K562 (cell line): ENCODE measurements around the gene SEC31A. TPM values are rescaled to one million over a fixed set of nuclear protein-coding genes. Genes with fewer than 3 reads are reported as not detected.
A peak's percentile ranks its signal among the peaks of the same experiment; 100 is the strongest.

Experiments used
- ATAC-seq: fragments of 200-7000 bp; cut with Tn5 transposase; 3 replicates; pipeline ENCODE4 v1.9.1; 2020; ENCODE audit warnings: moderate library complexity
- BruUV-seq: library from RNA; stranded (reverse); fragments of 400-500 nt; replicated peaks from 2 replicates; lab custom pipeline; 2021; lab: Mats Ljungman, UMichigan
- CTCF ChIA-PET: fragments of 300-600 bp; formaldehyde crosslinking; extraction: SDS; loops from one replicate; lab custom pipeline; 2021; ENCODE audit warnings: low intra/inter-chr PET ratio; lab: Yijun Ruan, JAX
- POLR2A ChIA-PET: fragments of 300-600, 350-650 bp; sonication (Branson Sonifier 250); formaldehyde crosslinking; extraction: SDS; loops from one replicate; lab custom pipeline; 2021; ENCODE audit warnings: antibody characterized with exemption, inconsistent platforms; lab: Yijun Ruan, JAX
- DNase-seq, 4 experiments: peaks; one replicate each; pipeline versions ENCODE4 v3.0.0 to v3.0.0-alpha.2; 2011 to 2018; ENCODE audit warnings: low spot score in 3 of 4, mixed read lengths in 3 of 4; ENCODE audit errors: extremely low read depth in 1 of 4
- FAIRE-seq: peaks from 2 replicates; lab custom pipeline; 2011; peaks lifted over from hg19 to GRCh38; lab: Jason Lieb, UNC
- H2AFZ ChIP-seq: 2 replicates; pipeline ENCODE4 v1.6.0; 2011; ENCODE audit warnings: low read depth, low read length, control low read depth, inconsistent platforms
- H3K27ac ChIP-seq: fragments of 200-600 bp; 3 replicates; pipeline ENCODE4 v1.8.0; 2011; ENCODE audit warnings: low read depth, mild to moderate bottlenecking, control low read depth, inconsistent platforms, low read length, moderate library complexity, mixed read lengths; ENCODE audit errors: extremely low read depth
- H3K27me3 ChIP-seq, 2 experiments: fragments of 300-600 bp in 1 of 2; 2 replicates in 1 of 2; 3 replicates in 1 of 2; pipeline versions ENCODE4 v1.6.0 to v1.8.0; 2011; ENCODE audit warnings: inconsistent platforms in 2 of 2, low read length in 2 of 2, mild to moderate bottlenecking in 1 of 2, mixed read lengths in 1 of 2, moderate library complexity in 1 of 2; ENCODE audit not compliant: control insufficient read depth in 2 of 2, insufficient read depth in 2 of 2
- H3K36me3 ChIP-seq: fragments of 300-600 bp; 3 replicates; pipeline ENCODE4 v1.8.0; 2011; ENCODE audit warnings: mild to moderate bottlenecking, low read length, inconsistent platforms; ENCODE audit not compliant: control insufficient read depth, insufficient read depth
- H3K4me1 ChIP-seq, 2 experiments: fragments of 200-600 bp in 1 of 2; replicated peaks in 1 of 2; 2 replicates in 1 of 2; 3 replicates in 1 of 2; pipeline versions ENCODE4 v1.5.1 to v1.8.0; 2011; ENCODE audit warnings: inconsistent platforms in 2 of 2, low read length in 2 of 2, mild to moderate bottlenecking in 1 of 2, mixed read lengths in 1 of 2, moderate library complexity in 1 of 2; ENCODE audit not compliant: control insufficient read depth in 2 of 2, insufficient read depth in 2 of 2
- H3K4me2 ChIP-seq: 2 replicates; pipeline ENCODE4 v1.6.1; 2011; ENCODE audit warnings: low read length, control low read depth, inconsistent platforms, mixed read lengths; ENCODE audit not compliant: insufficient read depth
- H3K4me3 ChIP-seq: fragments of 200-600 bp; sonication (generic), shearing (Covaris generic); 2 replicates; pipeline ENCODE4 v1.5.1; 2016; ENCODE audit warnings: control low read depth, inconsistent platforms
- H3K79me2 ChIP-seq: fragments of 200-600 bp; 3 replicates; pipeline ENCODE4 v1.8.0; 2011; ENCODE audit warnings: low read length, inconsistent platforms; ENCODE audit not compliant: control insufficient read depth, insufficient read depth
- H3K9ac ChIP-seq, 2 experiments: 2 replicates each; pipeline versions ENCODE4 v1.6.0 to v1.6.1; 2011; ENCODE audit warnings: low read depth in 2 of 2, low read length in 2 of 2, control low read depth in 1 of 2, inconsistent platforms in 1 of 2, mild to moderate bottlenecking in 1 of 2, mixed read lengths in 1 of 2; ENCODE audit not compliant: insufficient read depth in 1 of 2
- H3K9me1 ChIP-seq: one replicate; pipeline ENCODE4 v1.6.0; 2011; ENCODE audit warnings: inconsistent platforms, mild to moderate bottlenecking, low read length, moderate library complexity; ENCODE audit not compliant: control insufficient read depth, insufficient read depth
- H3K9me3 ChIP-seq: replicated peaks from 2 replicates; pipeline ENCODE4 v1.5.1; 2011; ENCODE audit warnings: low read depth, low read length, inconsistent platforms; ENCODE audit not compliant: control insufficient read depth, insufficient read depth
- H4K20me1 ChIP-seq: replicated peaks from 2 replicates; pipeline ENCODE4 v1.6.1; 2011; ENCODE audit warnings: low read length, inconsistent platforms, mixed read lengths; ENCODE audit not compliant: control insufficient read depth, insufficient read depth
- AFF4 ChIP-seq: sonication (generic); formaldehyde crosslinking; IDR thresholded peaks from 2 replicates; pipeline ENCODE4 v1.8.0; 2023; ENCODE audit warnings: mild to moderate bottlenecking, missing genetic modification reagents
- CC2D1A ChIP-seq: fragments of 450-650 bp; IDR thresholded peaks from 2 replicates; pipeline ENCODE4 v1.6.1; 2017; ENCODE audit warnings: mild to moderate bottlenecking
- CHD1 ChIP-seq: fragments of 200-600 bp; sonication (generic); IDR thresholded peaks from one replicate; pipeline ENCODE4 v1.6.1; 2012; ENCODE audit warnings: mild to moderate bottlenecking, moderate library complexity, low read length, inconsistent platforms
- CREM ChIP-seq: IDR thresholded peaks from 2 replicates; pipeline ENCODE4 v1.6.1; 2014; ENCODE audit warnings: antibody characterized with exemption, low read depth
- HOXB6 ChIP-seq: fragments of 250-450 bp; sonication (Bioruptor Pico); IDR thresholded peaks from 2 replicates; pipeline ENCODE4 v1.5.1; 2022; ENCODE audit warnings: mild to moderate bottlenecking, borderline replicate concordance
- ILK ChIP-seq: fragments of 450-650 bp; IDR thresholded peaks from 2 replicates; pipeline ENCODE4 v1.6.1; 2016; ENCODE audit warnings: missing genetic modification characterization, low read depth, mild to moderate bottlenecking, missing compliant biosample characterization, moderate library complexity, borderline replicate concordance
- PRMT5 ChIP-seq: sonication (generic); formaldehyde crosslinking; IDR thresholded peaks from 2 replicates; pipeline ENCODE4 v1.5.0; 2020; ENCODE audit warnings: missing genetic modification reagents
- RAD21 ChIP-seq, 2 experiments: fragments of 250-450 bp in 1 of 2; fragments of 450-650 bp in 1 of 2; sonication (Bioruptor Pico) in 1 of 2; formaldehyde crosslinking in 1 of 2; IDR thresholded peaks in 1 of 2; conservative IDR thresholded peaks in 1 of 2; 2 replicates each; pipeline versions ENCODE4 v1.4.0 to v1.8.0; 2020 to 2022; ENCODE audit warnings: mild to moderate bottlenecking in 2 of 2, moderate library complexity in 1 of 2
- RB1 ChIP-seq: fragments of 450-650 bp; IDR thresholded peaks from 2 replicates; pipeline ENCODE4 v1.6.1; 2017; ENCODE audit warnings: low read depth, mild to moderate bottlenecking
- SETDB1 ChIP-seq: IDR thresholded peaks from one replicate; pipeline ENCODE4 v1.6.1; 2012; ENCODE audit warnings: low read length, control low read depth, inconsistent platforms
- SMC3 ChIP-seq: conservative IDR thresholded peaks from 2 replicates; pipeline ENCODE4 v1.6.1; 2011; ENCODE audit warnings: low read depth, low read length, improper control_type of control experiment; ENCODE audit not compliant: insufficient read depth
- THAP12 ChIP-seq: fragments of 250-450 bp; sonication (Bioruptor Pico); IDR thresholded peaks from 2 replicates; pipeline ENCODE4 v1.9.0; 2021; ENCODE audit warnings: mild to moderate bottlenecking, inconsistent platforms
- TSC22D4 ChIP-seq: fragments of 450-650 bp; IDR thresholded peaks from 2 replicates; pipeline ENCODE4 v1.6.1; 2016; ENCODE audit warnings: missing genetic modification characterization, missing biosample characterization, control low read depth
- ZFP91 ChIP-seq: sonication (generic); formaldehyde crosslinking; IDR thresholded peaks from 2 replicates; pipeline ENCODE4 v1.8.0; 2022; ENCODE audit warnings: mild to moderate bottlenecking, missing genetic modification reagents
- ZNF140 ChIP-seq: fragments of 250-450 bp; sonication (Bioruptor Pico); IDR thresholded peaks from 2 replicates; pipeline ENCODE4 v1.8.0; 2021; ENCODE audit warnings: moderate library complexity, mild to moderate bottlenecking, inconsistent platforms
- WGBS: fragments of 100-300 bp; shearing (Covaris generic); methylation state at CpG from one replicate; pipeline ENCODE4 v1.1.6; 2016; ENCODE audit warnings: low coverage, mixed read lengths; ENCODE audit not compliant: insufficient coverage; ENCODE audit errors: missing lambda C conversion rate; 5-methylcytosine and 5-hydroxymethylcytosine counted together
- in situ Hi-C: fragments of 300-500 bp; cut with MboI; formaldehyde crosslinking; loops from 4 replicates; pipeline ENCODE4 v1.15.0; 2018; ENCODE audit warnings: inconsistent platforms, mixed read lengths
- intact Hi-C: fragments of 100-400 bp; cut with micrococcal nuclease; formaldehyde crosslinking; loops from 2 replicates; pipeline ENCODE4 v1.14.2; 2022
- polyA plus RNA-seq, 8 experiments: library from polyadenylated mRNA; depleted of rRNA in 4 of 8; stranded (reverse) in 5 of 8; unstranded in 3 of 8; fragments of >200 nt; fragmentation: Nextera tagmentation in 2 of 8; fragmentation: Illumina TruSeq in 1 of 8; extraction: Ambion mirVana in 2 of 8; extraction: Trizol in 1 of 8; gene quantifications; 2 replicates each; pipeline versions ENCODE4 v1.2.1 to v1.2.3, GENCODE V29; 2011 to 2014; ENCODE audit warnings: inconsistent platforms in 1 of 8, missing spikeins in 1 of 8
- total RNA-seq, 7 experiments: library from RNA; depleted of rRNA in 6 of 7; stranded (reverse); fragments of >200 nt in 6 of 7; fragmentation: Illumina TruSeq in 2 of 7; extraction: Trizol in 2 of 7; gene quantifications; 2 replicates each; pipeline versions ENCODE4 v1.2.1 to v1.2.3, GENCODE V29; 2011 to 2021; ENCODE audit warnings: low replicate concordance in 1 of 7

SEC31A gene
- total and polyA plus RNA-seq, 9 of the 15 experiments (the other 6 are each of a cell fraction or from before 2014, with no cell fraction given): 78.9 to 241 (median 173) TPM

GRCh38 chr4:82801910-82802521 lies 88.9 kb downstream of the SEC31A start:
- ChIA-PET POLR2A (no interaction called here), CTCF (no interaction called here)
- TF ChIP-seq THAP12 (CRISPR knock-in tag) (no peak), SMC3 (0 out of 2 replicates have a peak, but pooled peaks have one; percentile 6), TSC22D4 (tag) (no peak), ZNF140 (CRISPR knock-in tag) (no peak), ZFP91 (CRISPR knock-in tag) (no peak), PRMT5 (CRISPR knock-in tag) (no peak), AFF4 (no peak), ILK (no peak), HOXB6 (CRISPR knock-in tag) (no peak), RAD21 (CRISPR knock-in tag; conservative IDR thresholded peaks at IDR 0.05 in 1 of 2, IDR thresholded peaks at IDR 0.05 in 1 of 2) (peak in 1 of 2 experiments; percentile 33; a peak in 2 of 4 replicates), SETDB1 (no peak), RB1 (no peak), CHD1 (no peak), CC2D1A (no peak), CREM (no peak)

More at GRCh38 chr4:82801910-82802521, 88.9 kb downstream of the SEC31A start:
- BruUV-seq: no TSS peak
- no peaks in the 10 kb centered on the region for H3K9me3 ChIP-seq
- no peaks in the 10 kb centered on the region for H3K79me2 ChIP-seq
- no peaks in the 10 kb centered on the region for H3K9me1 ChIP-seq
- in situ Hi-C loops: no loop called here
- H3K4me3 ChIP-seq: no peak overlapping the region
- no peak overlapping the region for H3K9ac ChIP-seq
- ATAC-seq: peak; percentile 56; the same call in 1 of the 3 replicates
- H3K27ac ChIP-seq: no peak overlapping the region
- H3K4me1 ChIP-seq: peaks cover 0 to 15% of the 10 kb centered on the region in 2 experiments; a peak in 2 of 5 replicates
- DNase-seq: peak in 1 of 4 experiments; percentile 23
- H2AFZ ChIP-seq: no peak overlapping the region
- H4K20me1 ChIP-seq: peaks cover 2% of the 10 kb centered on the region; the same call in 1 of the 2 replicates
- 34% methylated on average over 3 of the region's 3 CpGs for WGBS
- no peaks in the 10 kb centered on the region for H3K36me3 ChIP-seq
- H3K27me3 ChIP-seq: peaks cover 26 to 36% of the 10 kb centered on the region in 2 experiments
- FAIRE-seq: peak; percentile 79
- H3K4me2 ChIP-seq: no peak overlapping the region
- intact Hi-C loops: no loop called here
